Mucosa of stomach (tissue), 1 donor: ENCODE data around the gene SCLY.
A peak's percentile ranks its signal among the peaks of the same experiment; 100 is the strongest.

ENCODE experiments used
- H3K27me3 ChIP-seq: one replicate; pipeline ENCODE4 v1.7.0; 2013; ENCODE audit warnings: mild to moderate bottlenecking, low read length; ENCODE audit not compliant: control insufficient read depth, insufficient read depth
- H3K36me3 ChIP-seq: one replicate; pipeline ENCODE4 v1.7.0; 2013; ENCODE audit warnings: low read length; ENCODE audit not compliant: control insufficient read depth, insufficient read depth
- H3K4me1 ChIP-seq: one replicate; pipeline ENCODE4 v1.7.0; 2013; ENCODE audit warnings: mild to moderate bottlenecking, low read length; ENCODE audit not compliant: control insufficient read depth, insufficient read depth
- H3K4me3 ChIP-seq: one replicate; pipeline ENCODE4 v1.7.0; 2013; ENCODE audit warnings: low read length
- H3K9ac ChIP-seq: one replicate; pipeline ENCODE4 v1.7.0; 2013; ENCODE audit warnings: mild to moderate bottlenecking, low read length, moderate library complexity
- H3K9me3 ChIP-seq: one replicate; pipeline ENCODE4 v1.7.0; 2013; ENCODE audit warnings: mild to moderate bottlenecking, low read length, moderate library complexity; ENCODE audit not compliant: control insufficient read depth
- donor health status: Pancreatic carcinoma.

The SCLY gene

GRCh38 chr2:238139196-238140039 is 78.6 kb downstream of the SCLY start:
- Histone ChIP-seq H3K4me1 (peaks cover 44% of the 10 kb centered on the region), H3K4me3 (no peak overlapping the region), H3K9me3 (no peaks in the 10 kb centered on the region), H3K36me3 (no peaks in the 10 kb centered on the region), H3K27me3 (no peaks in the 10 kb centered on the region), H3K9ac (no peak overlapping the region)

DNA sequence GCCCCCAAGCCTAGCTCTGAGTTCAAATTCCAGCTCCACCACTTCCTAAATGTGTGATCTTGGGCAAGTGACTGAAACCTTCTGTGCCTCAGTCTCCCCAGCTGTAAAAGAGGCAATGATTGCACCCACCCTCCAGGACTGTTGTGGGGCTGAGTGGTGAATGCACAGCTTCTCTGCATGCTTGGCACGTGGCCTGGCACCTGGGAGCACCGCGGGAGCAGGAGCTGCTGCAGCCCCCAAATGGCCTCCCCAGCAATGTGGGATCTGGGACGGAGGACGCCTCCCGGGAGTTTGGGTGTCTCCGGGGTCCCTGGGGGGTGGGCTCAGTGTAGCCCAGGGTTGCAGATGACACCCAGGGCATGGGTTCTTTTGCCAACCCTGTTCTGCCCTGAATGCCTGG is 79.2 kb downstream of the SCLY start:
- H3K9me3 ChIP-seq, result no peaks in the 10 kb centered on the region
- peaks cover 44% of the 10 kb centered on the region for H3K4me1 ChIP-seq
- no peak overlapping the region for H3K4me3 ChIP-seq
- H3K36me3 ChIP-seq, result no peaks in the 10 kb centered on the region
- no peak overlapping the region for H3K9ac ChIP-seq
- H3K27me3 ChIP-seq, result no peaks in the 10 kb centered on the region

- Histone ChIP-seq H3K4me1 (peaks cover 49% of the 10 kb centered on the region), H3K4me3 (no peak overlapping the region)
Observed at GRCh38 chr2:238140721-238141540, 80.1 kb downstream of the SCLY start.

DNA sequence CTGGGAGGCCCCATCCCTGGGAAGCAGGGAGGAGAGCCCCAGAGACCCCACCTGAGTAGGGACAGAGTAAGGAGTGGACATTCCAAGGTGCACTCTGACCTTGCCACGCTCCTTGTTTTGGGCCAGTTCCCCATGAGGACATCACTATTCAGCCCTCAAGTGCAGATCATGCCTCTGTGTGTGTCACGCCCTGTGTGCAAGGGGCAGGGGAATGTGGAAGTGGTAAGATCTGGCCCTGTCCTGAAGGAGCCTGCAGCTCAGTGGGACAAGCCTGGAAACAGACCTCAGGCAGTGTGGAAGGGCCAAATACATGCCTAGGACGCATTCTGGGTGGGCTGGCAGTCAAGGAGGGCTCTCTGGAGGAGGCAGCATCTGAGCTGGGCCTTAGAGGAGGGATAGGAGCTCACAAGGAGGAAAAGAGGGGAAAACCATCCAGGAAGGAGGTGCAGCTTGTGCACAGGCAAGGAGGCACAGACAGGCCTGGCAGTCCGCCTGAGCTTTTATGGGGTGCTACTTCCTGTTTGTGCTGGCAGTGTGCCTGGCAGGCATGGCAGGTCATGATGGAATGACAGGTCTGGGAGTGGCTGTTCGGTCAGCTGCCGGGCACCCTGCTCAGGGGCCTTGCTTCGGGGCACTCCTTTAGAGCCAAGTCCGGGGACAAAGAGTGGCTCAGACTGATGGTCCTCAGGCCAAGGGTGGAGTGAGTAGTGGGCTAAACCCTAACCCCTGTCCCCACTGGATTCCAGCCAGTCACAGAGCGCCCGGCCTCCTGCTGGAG is 80.9 kb downstream of the SCLY start:
- Histone ChIP-seq H3K4me1 (peaks cover 51% of the 10 kb centered on the region), H3K9ac (peak overlapping the region; percentile 40), H3K36me3 (no peaks in the 10 kb centered on the region), H3K9me3 (no peaks in the 10 kb centered on the region), H3K27me3 (no peaks in the 10 kb centered on the region), H3K4me3 (no peak overlapping the region)

More at GRCh38 chr2:238140721-238141540, 80.1 kb downstream of the SCLY start:
- Histone ChIP-seq H3K36me3 (no peaks in the 10 kb centered on the region), H3K9me3 (no peaks in the 10 kb centered on the region), H3K9ac (no peak overlapping the region), H3K27me3 (no peaks in the 10 kb centered on the region)

GRCh38 chr2:238142382-238143205 is 81.8 kb downstream of the SCLY start:
- no peaks in the 10 kb centered on the region for H3K27me3 ChIP-seq
- H3K9me3 ChIP-seq, result no peaks in the 10 kb centered on the region
- no peaks in the 10 kb centered on the region for H3K36me3 ChIP-seq
- H3K4me1 ChIP-seq, result peaks cover 51% of the 10 kb centered on the region
- peak overlapping the region; percentile 40 for H3K9ac ChIP-seq
- H3K4me3 ChIP-seq, result no peak overlapping the region

DNA sequence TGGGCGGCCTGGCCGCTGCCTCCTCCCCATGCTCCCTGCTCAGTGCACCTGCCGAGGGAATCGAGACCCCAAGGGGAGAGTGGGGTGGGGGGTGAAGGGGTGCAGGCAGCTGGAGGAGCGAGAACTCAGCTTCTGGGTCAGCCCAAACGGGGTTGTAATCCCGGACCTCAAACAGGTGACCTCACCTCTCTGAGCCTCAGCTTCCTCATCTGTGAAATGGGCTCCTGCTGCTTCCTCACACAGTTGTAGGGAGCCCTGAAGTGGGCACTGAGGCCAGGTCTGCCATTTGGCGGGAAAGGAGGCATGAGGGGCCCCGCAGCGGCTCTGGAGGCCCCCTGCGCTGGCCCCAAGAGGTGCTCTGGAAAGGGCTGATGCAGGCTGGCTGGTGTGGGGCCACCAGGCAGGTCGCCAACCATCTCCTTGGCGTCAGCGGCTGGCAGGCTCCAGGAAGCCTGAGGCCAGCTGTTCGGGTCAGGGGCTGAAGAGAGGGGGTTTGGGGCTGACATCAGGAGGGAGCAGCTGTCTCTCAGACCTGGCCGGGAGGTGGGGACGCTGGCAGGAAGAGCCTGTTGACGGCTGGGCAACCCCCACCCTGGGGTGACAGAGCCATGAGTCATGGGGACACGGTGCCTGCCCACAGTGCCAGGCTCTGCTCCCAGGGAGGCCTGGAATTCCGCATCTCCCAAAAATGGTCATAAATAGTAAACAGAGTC is 82.6 kb downstream of the SCLY start:
- H3K4me3 ChIP-seq, result no peak overlapping the region
- peaks cover 43% of the 10 kb centered on the region for H3K4me1 ChIP-seq

GRCh38 chr2:238144262-238144661 is 83.5 kb downstream of the SCLY start:
- peaks cover 38% of the 10 kb centered on the region for H3K4me1 ChIP-seq
- H3K9ac ChIP-seq, result no peak overlapping the region
- no peak overlapping the region for H3K4me3 ChIP-seq
- no peaks in the 10 kb centered on the region for H3K27me3 ChIP-seq
- H3K9me3 ChIP-seq, result no peaks in the 10 kb centered on the region
- no peaks in the 10 kb centered on the region for H3K36me3 ChIP-seq

More for the DNA sequence above, 82.6 kb downstream of the SCLY start:
- Histone ChIP-seq H3K9ac (no peak overlapping the region), H3K36me3 (no peaks in the 10 kb centered on the region), H3K9me3 (no peaks in the 10 kb centered on the region), H3K27me3 (no peaks in the 10 kb centered on the region)

GRCh38 chr2:238145046-238145445 is 84.2 kb downstream of the SCLY start:
- Histone ChIP-seq H3K9me3 (no peaks in the 10 kb centered on the region), H3K4me1 (peaks cover 38% of the 10 kb centered on the region), H3K36me3 (no peaks in the 10 kb centered on the region), H3K27me3 (no peaks in the 10 kb centered on the region), H3K4me3 (no peak overlapping the region), H3K9ac (no peak overlapping the region)

DNA sequence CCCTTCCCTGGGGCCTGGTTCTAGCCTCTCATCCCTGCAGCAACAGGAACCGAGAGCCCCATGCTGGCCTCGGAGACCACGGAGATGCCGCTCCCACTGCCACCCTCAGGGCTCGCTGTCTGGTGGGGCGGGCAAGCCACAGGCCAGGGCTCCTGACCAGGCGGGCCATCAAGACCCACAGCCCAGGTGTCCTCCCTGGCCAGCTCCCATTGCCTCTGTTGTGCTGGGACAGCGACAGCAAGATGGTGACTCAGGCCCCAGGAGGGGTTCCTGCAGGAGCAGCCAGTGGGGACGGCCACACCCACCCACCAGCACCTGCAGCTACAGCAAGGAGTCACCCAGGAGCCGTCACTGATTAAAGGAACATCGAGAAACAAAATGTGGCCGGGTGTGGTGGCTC is 85.0 kb downstream of the SCLY start:
- Histone ChIP-seq H3K9ac (no peak overlapping the region), H3K36me3 (no peaks in the 10 kb centered on the region), H3K9me3 (no peaks in the 10 kb centered on the region), H3K27me3 (no peaks in the 10 kb centered on the region), H3K4me1 (peaks cover 38% of the 10 kb centered on the region), H3K4me3 (no peak overlapping the region)

GRCh38 chr2:238146884-238147544 is 86.2 kb downstream of the SCLY start:
- no peaks in the 10 kb centered on the region for H3K36me3 ChIP-seq
- peaks cover 28% of the 10 kb centered on the region for H3K4me1 ChIP-seq
- no peaks in the 10 kb centered on the region for H3K9me3 ChIP-seq
- no peak overlapping the region for H3K9ac ChIP-seq
- no peak overlapping the region for H3K4me3 ChIP-seq
- H3K27me3 ChIP-seq, result no peaks in the 10 kb centered on the region
